ENCODE results near the gene MYO1B. TPM values are rescaled to one million over a fixed set of nuclear protein-coding genes. Genes with fewer than 3 reads are reported as not detected.

Gene MYO1B
- total and polyA plus RNA-seq, 10 of the 15 experiments (the other 5 are each of a cell fraction or from before 2014, with no cell fraction given) = 0.10 to 4.2 (median 1.6) TPM

DNA sequence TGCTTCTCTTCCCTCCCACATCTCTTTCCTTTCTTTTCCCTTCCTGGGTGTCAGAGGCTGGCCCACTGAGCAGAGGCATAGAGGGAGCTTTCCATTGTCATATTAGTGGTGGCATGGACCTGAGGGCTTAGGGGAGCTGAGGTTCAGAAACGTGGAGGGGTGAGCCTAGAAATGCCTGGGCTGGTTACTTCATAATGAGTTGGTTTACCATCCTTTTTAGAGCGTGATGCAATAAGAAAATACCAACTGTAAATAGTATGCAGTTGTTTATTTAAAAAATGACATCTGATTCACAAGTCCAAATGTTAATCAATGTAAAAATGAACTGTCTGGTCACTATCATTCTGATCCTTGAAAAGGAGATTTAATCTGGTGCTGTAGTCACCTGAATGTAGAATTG is 46.3 kb downstream of the MYO1B start:
- no TSS peak for BruUV-seq (replicated peaks)
- POLR2A ChIA-PET = no interaction called here
- Histone ChIP-seq H3K9me3 (replicated peaks; ENCODE audit: control insufficient read depth, insufficient read depth, low read length) (no peaks in the 10 kb centered on the region), H3K27me3 (replicated peaks in 1 of 2; ENCODE audit: control insufficient read depth in 2 of 2, insufficient read depth in 2 of 2, low read length in 1 of 2) (no peaks in the 10 kb centered on the region; a peak in 1 of 4 replicates), H2AFZ (ENCODE audit: control insufficient read depth, low read depth, low read length) (no peak overlapping the region), H3K9ac (ENCODE audit: control insufficient read depth, insufficient read depth, low read length) (no peak overlapping the region), H3K4me2 (ENCODE audit: control insufficient read depth, insufficient read depth) (no peak overlapping the region), H3K79me2 (ENCODE audit: control insufficient read depth, insufficient read depth, low read length) (no peaks in the 10 kb centered on the region), H4K20me1 (ENCODE audit: control insufficient read depth, insufficient read depth) (no peaks in the 10 kb centered on the region), H3K36me3 (ENCODE audit: control insufficient read depth in 2 of 2, insufficient read depth in 2 of 2, low read length in 1 of 2) (no peaks in the 10 kb centered on the region), H3K4me1 (ENCODE audit: control insufficient read depth, insufficient read depth, low read length) (no peaks in the 10 kb centered on the region), H3K4me3 (no peak overlapping the region), H3K27ac (ENCODE audit: control insufficient read depth, insufficient read depth) (no peak overlapping the region)
- SMC1A ChIA-PET (ENCODE audit: uncharacterized antibody, unreplicated experiment) = no interaction called here
- DNase-seq (ENCODE audit: low read depth, low spot score) (no peak), ATAC-seq (no peak), FAIRE-seq (no peak)
- RAD21 ChIA-PET (ENCODE audit: unreplicated experiment) = no interaction called here
- WGBS (ENCODE audit: insufficient coverage, insufficient replicate concordance, low lambda C conversion rate, missing lambda C conversion rate) = 0% methylated on average over 2 of the region's 2 CpGs
- CTCF ChIA-PET = no interaction called here
- intact Hi-C loops (cut with micrococcal nuclease; ENCODE audit: unreplicated experiment) = no loop called here
- in situ Hi-C loops (cut with MboI) = no loop called here
- TF ChIP-seq RBBP5 (conservative IDR thresholded peaks at IDR 0.05) (no peak), CBFB (IDR thresholded peaks at IDR 0.05; ENCODE audit: low read depth) (no peak), BHLHE40 (IDR thresholded peaks at IDR 0.05; ENCODE audit: borderline replicate concordance in 1 of 2, low read depth in 2 of 2, low read length in 1 of 2) (no peak), ZNF622 (IDR thresholded peaks at IDR 0.05) (no peak), HDAC6 (IDR thresholded peaks at IDR 0.05; ENCODE audit: unreplicated experiment) (no peak), TCF12 (IDR thresholded peaks at IDR 0.05; ENCODE audit: low read depth, low read length) (no peak), MEF2B (IDR thresholded peaks at IDR 0.05; ENCODE audit: partially characterized antibody, poor library complexity, severe bottlenecking) (no peak), SIX5 (IDR thresholded peaks at IDR 0.05; ENCODE audit: low read depth, low read length, severe bottlenecking) (no peak), TCF7 (IDR thresholded peaks at IDR 0.05; ENCODE audit: borderline replicate concordance) (no peak), LARP7 (IDR thresholded peaks at IDR 0.05) (no peak)
- TF ChIP-seq, protein P1, sequence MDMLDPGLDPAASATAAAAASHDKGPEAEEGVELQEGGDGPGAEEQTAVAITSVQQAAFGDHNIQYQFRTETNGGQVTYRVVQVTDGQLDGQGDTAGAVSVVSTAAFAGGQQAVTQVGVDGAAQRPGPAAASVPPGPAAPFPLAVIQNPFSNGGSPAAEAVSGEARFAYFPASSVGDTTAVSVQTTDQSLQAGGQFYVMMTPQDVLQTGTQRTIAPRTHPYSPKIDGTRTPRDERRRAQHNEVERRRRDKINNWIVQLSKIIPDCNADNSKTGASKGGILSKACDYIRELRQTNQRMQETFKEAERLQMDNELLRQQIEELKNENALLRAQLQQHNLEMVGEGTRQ (IDR thresholded peaks at IDR 0.05; ENCODE audit: borderline replicate concordance, low read depth, low read length) = no peak
- TF ChIP-seq, protein P2, sequence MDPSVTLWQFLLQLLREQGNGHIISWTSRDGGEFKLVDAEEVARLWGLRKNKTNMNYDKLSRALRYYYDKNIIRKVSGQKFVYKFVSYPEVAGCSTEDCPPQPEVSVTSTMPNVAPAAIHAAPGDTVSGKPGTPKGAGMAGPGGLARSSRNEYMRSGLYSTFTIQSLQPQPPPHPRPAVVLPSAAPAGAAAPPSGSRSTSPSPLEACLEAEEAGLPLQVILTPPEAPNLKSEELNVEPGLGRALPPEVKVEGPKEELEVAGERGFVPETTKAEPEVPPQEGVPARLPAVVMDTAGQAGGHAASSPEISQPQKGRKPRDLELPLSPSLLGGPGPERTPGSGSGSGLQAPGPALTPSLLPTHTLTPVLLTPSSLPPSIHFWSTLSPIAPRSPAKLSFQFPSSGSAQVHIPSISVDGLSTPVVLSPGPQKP (IDR thresholded peaks at IDR 0.05; ENCODE audit: low read depth, low read length) = no peak
- TF ChIP-seq, protein P3, sequence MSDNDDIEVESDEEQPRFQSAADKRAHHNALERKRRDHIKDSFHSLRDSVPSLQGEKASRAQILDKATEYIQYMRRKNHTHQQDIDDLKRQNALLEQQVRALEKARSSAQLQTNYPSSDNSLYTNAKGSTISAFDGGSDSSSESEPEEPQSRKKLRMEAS (IDR thresholded peaks at IDR 0.05; ENCODE audit: low read depth, low read length) = no peak
- TF ChIP-seq, protein P4, sequence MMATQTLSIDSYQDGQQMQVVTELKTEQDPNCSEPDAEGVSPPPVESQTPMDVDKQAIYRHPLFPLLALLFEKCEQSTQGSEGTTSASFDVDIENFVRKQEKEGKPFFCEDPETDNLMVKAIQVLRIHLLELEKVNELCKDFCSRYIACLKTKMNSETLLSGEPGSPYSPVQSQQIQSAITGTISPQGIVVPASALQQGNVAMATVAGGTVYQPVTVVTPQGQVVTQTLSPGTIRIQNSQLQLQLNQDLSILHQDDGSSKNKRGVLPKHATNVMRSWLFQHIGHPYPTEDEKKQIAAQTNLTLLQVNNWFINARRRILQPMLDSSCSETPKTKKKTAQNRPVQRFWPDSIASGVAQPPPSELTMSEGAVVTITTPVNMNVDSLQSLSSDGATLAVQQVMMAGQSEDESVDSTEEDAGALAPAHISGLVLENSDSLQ (IDR thresholded peaks at IDR 0.05) = no peak
- TF ChIP-seq, protein P5, sequence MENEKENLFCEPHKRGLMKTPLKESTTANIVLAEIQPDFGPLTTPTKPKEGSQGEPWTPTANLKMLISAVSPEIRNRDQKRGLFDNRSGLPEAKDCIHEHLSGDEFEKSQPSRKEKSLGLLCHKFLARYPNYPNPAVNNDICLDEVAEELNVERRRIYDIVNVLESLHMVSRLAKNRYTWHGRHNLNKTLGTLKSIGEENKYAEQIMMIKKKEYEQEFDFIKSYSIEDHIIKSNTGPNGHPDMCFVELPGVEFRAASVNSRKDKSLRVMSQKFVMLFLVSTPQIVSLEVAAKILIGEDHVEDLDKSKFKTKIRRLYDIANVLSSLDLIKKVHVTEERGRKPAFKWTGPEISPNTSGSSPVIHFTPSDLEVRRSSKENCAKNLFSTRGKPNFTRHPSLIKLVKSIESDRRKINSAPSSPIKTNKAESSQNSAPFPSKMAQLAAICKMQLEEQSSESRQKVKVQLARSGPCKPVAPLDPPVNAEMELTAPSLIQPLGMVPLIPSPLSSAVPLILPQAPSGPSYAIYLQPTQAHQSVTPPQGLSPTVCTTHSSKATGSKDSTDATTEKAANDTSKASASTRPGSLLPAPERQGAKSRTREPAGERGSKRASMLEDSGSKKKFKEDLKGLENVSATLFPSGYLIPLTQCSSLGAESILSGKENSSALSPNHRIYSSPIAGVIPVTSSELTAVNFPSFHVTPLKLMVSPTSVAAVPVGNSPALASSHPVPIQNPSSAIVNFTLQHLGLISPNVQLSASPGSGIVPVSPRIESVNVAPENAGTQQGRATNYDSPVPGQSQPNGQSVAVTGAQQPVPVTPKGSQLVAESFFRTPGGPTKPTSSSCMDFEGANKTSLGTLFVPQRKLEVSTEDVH (IDR thresholded peaks at IDR 0.05; ENCODE audit: low read depth, partially characterized antibody) = no peak
- TF ChIP-seq, protein P6, sequence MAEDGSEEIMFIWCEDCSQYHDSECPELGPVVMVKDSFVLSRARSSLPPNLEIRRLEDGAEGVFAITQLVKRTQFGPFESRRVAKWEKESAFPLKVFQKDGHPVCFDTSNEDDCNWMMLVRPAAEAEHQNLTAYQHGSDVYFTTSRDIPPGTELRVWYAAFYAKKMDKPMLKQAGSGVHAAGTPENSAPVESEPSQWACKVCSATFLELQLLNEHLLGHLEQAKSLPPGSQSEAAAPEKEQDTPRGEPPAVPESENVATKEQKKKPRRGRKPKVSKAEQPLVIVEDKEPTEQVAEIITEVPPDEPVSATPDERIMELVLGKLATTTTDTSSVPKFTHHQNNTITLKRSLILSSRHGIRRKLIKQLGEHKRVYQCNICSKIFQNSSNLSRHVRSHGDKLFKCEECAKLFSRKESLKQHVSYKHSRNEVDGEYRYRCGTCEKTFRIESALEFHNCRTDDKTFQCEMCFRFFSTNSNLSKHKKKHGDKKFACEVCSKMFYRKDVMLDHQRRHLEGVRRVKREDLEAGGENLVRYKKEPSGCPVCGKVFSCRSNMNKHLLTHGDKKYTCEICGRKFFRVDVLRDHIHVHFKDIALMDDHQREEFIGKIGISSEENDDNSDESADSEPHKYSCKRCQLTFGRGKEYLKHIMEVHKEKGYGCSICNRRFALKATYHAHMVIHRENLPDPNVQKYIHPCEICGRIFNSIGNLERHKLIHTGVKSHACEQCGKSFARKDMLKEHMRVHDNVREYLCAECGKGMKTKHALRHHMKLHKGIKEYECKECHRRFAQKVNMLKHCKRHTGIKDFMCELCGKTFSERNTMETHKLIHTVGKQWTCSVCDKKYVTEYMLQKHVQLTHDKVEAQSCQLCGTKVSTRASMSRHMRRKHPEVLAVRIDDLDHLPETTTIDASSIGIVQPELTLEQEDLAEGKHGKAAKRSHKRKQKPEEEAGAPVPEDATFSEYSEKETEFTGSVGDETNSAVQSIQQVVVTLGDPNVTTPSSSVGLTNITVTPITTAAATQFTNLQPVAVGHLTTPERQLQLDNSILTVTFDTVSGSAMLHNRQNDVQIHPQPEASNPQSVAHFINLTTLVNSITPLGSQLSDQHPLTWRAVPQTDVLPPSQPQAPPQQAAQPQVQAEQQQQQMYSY (CRISPR knock-in tag; IDR thresholded peaks at IDR 0.05) = no peak

Data from GM12878 (cell line).